HepG2 (cell line): ENCODE measurements around the gene IRGQ. TPM values are rescaled to one million over a fixed set of nuclear protein-coding genes. Genes with fewer than 3 reads are reported as not detected.
A peak's percentile ranks its signal among the peaks of the same experiment; 100 is the strongest.

Source experiments
- ATAC-seq: fragments of 200-7000 bp; cut with Tn5 transposase; 3 replicates; pipeline ENCODE4 v1.9.1; 2020; ENCODE audit warnings: mild to moderate bottlenecking, moderate library complexity
- BruUV-seq: library from RNA; stranded (reverse); fragments of 400-500 nt; replicated peaks from 2 replicates; lab custom pipeline; 2021; lab: Mats Ljungman, UMichigan
- CTCF ChIA-PET: fragments of 300-600 bp; formaldehyde crosslinking; extraction: SDS; loops from one replicate; lab custom pipeline; 2021; ENCODE audit warnings: low total read pairs, inconsistent platforms, low intra/inter-chr PET ratio; lab: Yijun Ruan, JAX
- POLR2A ChIA-PET: fragments of 350-600 bp; sonication (Branson Sonifier 250); formaldehyde crosslinking; loops from one replicate; lab custom pipeline; 2020; ENCODE audit warnings: antibody characterized with exemption, inconsistent platforms; lab: Yijun Ruan, JAX
- DNase-seq: peaks from one replicate; pipeline ENCODE4 v3.0.0-alpha.2; 2015; ENCODE audit warnings: low spot score
- FAIRE-seq: peaks from 3 replicates; lab custom pipeline; 2011; peaks lifted over from hg19 to GRCh38; lab: Jason Lieb, UNC
- H2AFZ ChIP-seq: one replicate; pipeline ENCODE4 v1.6.1; 2011; ENCODE audit warnings: low read length, inconsistent platforms
- H3K27ac ChIP-seq: fragments of 300-600 bp; 3 replicates; pipeline ENCODE4 v1.8.0; 2011; ENCODE audit warnings: mixed run types, mild to moderate bottlenecking, mixed read lengths, low read length, inconsistent platforms; ENCODE audit not compliant: insufficient read depth; ENCODE audit errors: extremely low read length
- H3K27me3 ChIP-seq, 2 experiments: fragments of 200-600 bp in 1 of 2; 2 replicates in 1 of 2; 3 replicates in 1 of 2; pipeline versions ENCODE4 v1.6.0 to v1.8.0; 2011; ENCODE audit warnings: low read length in 2 of 2, mild to moderate bottlenecking in 2 of 2, moderate library complexity in 2 of 2, inconsistent platforms in 1 of 2; ENCODE audit not compliant: insufficient read depth in 2 of 2, control insufficient read depth in 1 of 2
- H3K36me3 ChIP-seq, 2 experiments: fragments of 200-600 bp in 1 of 2; replicated peaks in 1 of 2; 2 replicates in 1 of 2; 3 replicates in 1 of 2; pipeline versions ENCODE4 v1.5.1 to v1.8.0; 2011; ENCODE audit warnings: low read length in 2 of 2, inconsistent platforms in 1 of 2; ENCODE audit not compliant: insufficient read depth in 2 of 2, control insufficient read depth in 1 of 2
- H3K4me1 ChIP-seq: 2 replicates; pipeline ENCODE4 v1.5.1; 2012; ENCODE audit warnings: low read length, inconsistent platforms; ENCODE audit not compliant: insufficient read depth
- H3K4me2 ChIP-seq: 2 replicates; pipeline ENCODE4 v1.6.0; 2011; ENCODE audit warnings: low read depth, low read length, inconsistent platforms
- H3K4me3 ChIP-seq, 3 experiments: fragments of 200-600 bp in 1 of 3; sonication (generic), shearing (Covaris generic) in 1 of 3; replicated peaks in 1 of 3; 2 replicates each; pipeline ENCODE4 v1.5.1; 2011 to 2016; ENCODE audit warnings: low read length in 3 of 3, inconsistent platforms in 2 of 3, low read depth in 2 of 3, mild to moderate bottlenecking in 2 of 3, control low read depth in 1 of 3, mixed read lengths in 1 of 3; ENCODE audit not compliant: insufficient read depth in 1 of 3
- H3K79me2 ChIP-seq: one replicate; pipeline ENCODE4 v1.6.1; 2011; ENCODE audit warnings: low read length, inconsistent platforms; ENCODE audit not compliant: insufficient read depth
- H3K9ac ChIP-seq: 2 replicates; pipeline ENCODE4 v1.6.0; 2011; ENCODE audit warnings: mild to moderate bottlenecking, low read depth, low read length, inconsistent platforms; ENCODE audit not compliant: insufficient read depth
- H3K9me3 ChIP-seq: 2 replicates; pipeline ENCODE4 v1.5.1; 2012; ENCODE audit warnings: mild to moderate bottlenecking, low read length
- H4K20me1 ChIP-seq: 2 replicates; pipeline ENCODE4 v1.6.0; 2011; ENCODE audit warnings: inconsistent platforms, mild to moderate bottlenecking, low read length, moderate library complexity; ENCODE audit not compliant: insufficient read depth
- FOXK1 ChIP-seq: sonication (generic); formaldehyde crosslinking; IDR thresholded peaks from 2 replicates; pipeline ENCODE4 v1.4.0; 2020; ENCODE audit warnings: low read depth, missing genetic modification reagents, borderline replicate concordance
- POLR2AphosphoS5 ChIP-seq: IDR thresholded peaks from 2 replicates; pipeline ENCODE4 v1.6.1; 2012; ENCODE audit warnings: low read depth, low read length
- TCF7 ChIP-seq: sonication (generic); IDR thresholded peaks from 2 replicates; pipeline ENCODE4 v1.6.1; 2016; ENCODE audit warnings: antibody characterized with exemption, low read depth
- ZNF276 ChIP-seq: sonication (generic); formaldehyde crosslinking; IDR thresholded peaks from 2 replicates; pipeline ENCODE4 v1.4.0; 2020; ENCODE audit warnings: mild to moderate bottlenecking, low read depth, missing genetic modification reagents
- ZNF318 ChIP-seq: sonication (generic); formaldehyde crosslinking; IDR thresholded peaks from 2 replicates; pipeline ENCODE4 v1.4.0; 2020; ENCODE audit warnings: mild to moderate bottlenecking, missing genetic modification reagents
- ZNF619 ChIP-seq: sonication (generic); formaldehyde crosslinking; IDR thresholded peaks from 2 replicates; pipeline ENCODE4 v1.4.0; 2020; ENCODE audit warnings: mild to moderate bottlenecking, missing genetic modification reagents
- ZNF629 ChIP-seq: sonication (generic); formaldehyde crosslinking; conservative IDR thresholded peaks from 2 replicates; pipeline ENCODE4 v1.5.0; 2020; ENCODE audit warnings: missing genetic modification reagents
- WGBS: methylation state at CpG from one replicate; pipeline ENCODE4 v1.1.6; 2017; ENCODE audit warnings: low lambda C conversion rate; 5-methylcytosine and 5-hydroxymethylcytosine counted together
- in situ Hi-C: cut with HindIII; loops from 2 replicates; pipeline ENCODE4 v1.10.0; 2017; ENCODE audit warnings: low pct_unique_long_range_greater_than_20kb; ENCODE audit not compliant: extremely low pct_ligation_motif_present
- intact Hi-C: fragments of 100-400 bp; cut with micrococcal nuclease; formaldehyde crosslinking; loops from one replicate; pipeline ENCODE4 v1.10.0; 2022; ENCODE audit not compliant: unreplicated experiment
- polyA plus RNA-seq, 8 experiments: library from polyadenylated mRNA; depleted of rRNA in 3 of 8; stranded (reverse) in 7 of 8; unstranded in 1 of 8; fragments of >200 nt; fragmentation: Illumina TruSeq in 4 of 8; extraction: Trizol in 4 of 8; gene quantifications; 2 replicates each; pipeline versions ENCODE4 v1.2.1 to v1.2.3, GENCODE V29; 2011 to 2016; ENCODE audit warnings: low read depth in 4 of 8, missing spikeins in 1 of 8, mixed read lengths in 1 of 8; ENCODE audit not compliant: insufficient read depth in 1 of 8
- total RNA-seq, 5 experiments: library from RNA; depleted of rRNA; stranded (reverse); fragments of >200 nt; fragmentation: Illumina TruSeq; extraction: Trizol; gene quantifications; 2 replicates each; pipeline ENCODE4 v1.2.3, GENCODE V29; 2016; ENCODE audit warnings: low read depth in 1 of 5

The IRGQ gene
- total and polyA plus RNA-seq, 2 of the 13 experiments (the other 11 are each of a cell fraction or from before 2014, with no cell fraction given): 11.6 to 12.4 TPM

GRCh38 chr19:43574424-43575155, 21.3 kb downstream of the IRGQ start:
- peak; percentile 70 for TF ChIP-seq ZNF629
- TF ChIP-seq FOXK1 (CRISPR knock-in tag): no peak
- no peak for TF ChIP-seq ZNF276 (CRISPR knock-in tag)
- TF ChIP-seq ZNF619 (CRISPR knock-in tag): peak; percentile 64; the same call in 1 of the 2 replicates
- no peak for TF ChIP-seq TCF7
- no peak for TF ChIP-seq ZNF318 (CRISPR knock-in tag)
- no peak for TF ChIP-seq POLR2AphosphoS5
- Histone ChIP-seq H3K4me2 (peak overlapping the region; percentile 93), H3K27me3 (no peaks in the 10 kb centered on the region; a peak in 1 of 5 replicates), H3K9ac (peak overlapping the region; percentile 88), H2AFZ (peak overlapping the region; percentile 31), H3K4me1 (peaks cover 19% of the 10 kb centered on the region; the same call in 1 of the 2 replicates), H3K4me3 (peak overlapping the region; percentile 87 to 92 (median 89)), H3K9me3 (no peaks in the 10 kb centered on the region), H4K20me1 (no peaks in the 10 kb centered on the region), H3K79me2 (peaks cover 8% of the 10 kb centered on the region), H3K27ac (peak overlapping the region; percentile 72), H3K36me3 (peaks cover 0 to 1% of the 10 kb centered on the region in 2 experiments; a peak in 1 of 5 replicates)
- intact Hi-C loops: loop anchor here (1.0 kb wide), 1 partner anchor 22 kb away; the partner anchor contains the start of genes IRGQ and ZNF576
- ChIA-PET CTCF (no interaction called here), POLR2A (interaction anchor here (1.4 to 1.8 kb wide), 2 partner anchors 19 to 21 kb away, joined by 3 to 6 read pairs; partner anchors contain the start of genes IRGQ and ZNF576)
- TSS peak; percentile 66 for BruUV-seq
- ATAC-seq (no peak), FAIRE-seq (no peak), DNase-seq (no peak)
- in situ Hi-C loops: no loop called here
- 30% methylated on average over 9 of the region's 12 CpGs for WGBS
